Spinal cord (tissue), 10 donors: ENCODE measurements around the gene SMAD4. TPM values are rescaled to one million over a fixed set of nuclear protein-coding genes. Genes with fewer than 3 reads are reported as not detected.
"Not testable (repeated sequence)": the region's sequence is repeated elsewhere in the genome, so short reads cannot be mapped to it uniquely, and the experiment has no call there.

Source experiments
- DNase-seq, 6 donors: peaks; one replicate each; pipeline versions ENCODE4 v3.0.0 to v3.0.0-alpha.2; 2013 to 2015; ENCODE audit warnings: low spot score in 6 of 6, low read depth in 4 of 6
- H3K27ac ChIP-seq: one replicate; pipeline ENCODE4 v1.5.1; 2013; ENCODE audit warnings: low read depth, low read length, control low read depth
- H3K27me3 ChIP-seq: one replicate; pipeline ENCODE4 v1.6.1; 2013; ENCODE audit warnings: low read length; ENCODE audit not compliant: control insufficient read depth, insufficient read depth
- H3K36me3 ChIP-seq: one replicate; pipeline ENCODE4 v1.6.1; 2013; ENCODE audit warnings: low read length; ENCODE audit not compliant: control insufficient read depth, insufficient read depth
- H3K4me1 ChIP-seq: one replicate; pipeline ENCODE4 v1.6.1; 2013; ENCODE audit warnings: low read length; ENCODE audit not compliant: control insufficient read depth, insufficient read depth
- H3K4me3 ChIP-seq: one replicate; pipeline ENCODE4 v1.5.1; 2013; ENCODE audit warnings: low read depth, low read length, control low read depth
- H3K9me3 ChIP-seq: one replicate; pipeline ENCODE4 v1.6.1; 2013; ENCODE audit warnings: low read length; ENCODE audit not compliant: control insufficient read depth, insufficient read depth
- WGBS: methylation state at CpG from one replicate; pipeline ENCODE4 v1.1.5; 2013; ENCODE audit warnings: missing lambda C conversion rate; ENCODE audit not compliant: insufficient coverage; 5-methylcytosine and 5-hydroxymethylcytosine counted together
- polyA plus RNA-seq, 2 donors: library from polyadenylated mRNA; unstranded; fragments of 120-200 nt; gene quantifications; one replicate each; pipeline ENCODE4 v1.2.1, GENCODE V29; 2013; ENCODE audit not compliant: insufficient read length in 2 of 2
- total RNA-seq, 2 donors: library from RNA; depleted of rRNA in 1 of 2; stranded (reverse); fragments of 120-200 nt in 1 of 2; fragments of >200 nt in 1 of 2; gene quantifications; one replicate each; pipeline versions ENCODE4 v1.2.3 to v1.2.4, GENCODE V29; 2013 to 2014
- donor health status: healthy.

SMAD4 gene
- total and polyA plus RNA-seq, 4 donors = 76.5 to 129 (median 85.2) TPM

GRCh38 chr18:51098513-51098912 lies 68.5 kb downstream of the SMAD4 start:
- Histone ChIP-seq H3K4me3 (no peak overlapping the region), H3K4me1 (no peaks in the 10 kb centered on the region), H3K9me3 (peaks cover 2% of the 10 kb centered on the region), H3K36me3 (no peaks in the 10 kb centered on the region), H3K27me3 (no peaks in the 10 kb centered on the region), H3K27ac (no peak overlapping the region)
- no CpG with 5 or more reads among the region's 1 CpG for WGBS
- DNase-seq = no peak

- Histone ChIP-seq H3K4me1 (no peaks in the 10 kb centered on the region), H3K9me3 (peaks cover 2% of the 10 kb centered on the region), H3K4me3 (no peak overlapping the region), H3K27ac (no peak overlapping the region), H3K27me3 (no peaks in the 10 kb centered on the region), H3K36me3 (no peaks in the 10 kb centered on the region)
- WGBS = 98% methylated on average over 5 of the region's 8 CpGs
- no peak for DNase-seq
These were observed 70.5 kb downstream of the SMAD4 start for GRCh38 chr18:51100385-51101120.

GRCh38 chr18:51107082-51107481 lies 77.1 kb downstream of the SMAD4 start:
- H3K27ac ChIP-seq = no peak overlapping the region
- no peak for DNase-seq
- H3K27me3 ChIP-seq = no peaks in the 10 kb centered on the region
- H3K9me3 ChIP-seq = peaks cover 2% of the 10 kb centered on the region
- H3K4me3 ChIP-seq = no peak overlapping the region
- WGBS = 87% methylated on average over 5 of the region's 6 CpGs
- no peaks in the 10 kb centered on the region for H3K36me3 ChIP-seq
- peaks cover 10% of the 10 kb centered on the region for H3K4me1 ChIP-seq

DNA sequence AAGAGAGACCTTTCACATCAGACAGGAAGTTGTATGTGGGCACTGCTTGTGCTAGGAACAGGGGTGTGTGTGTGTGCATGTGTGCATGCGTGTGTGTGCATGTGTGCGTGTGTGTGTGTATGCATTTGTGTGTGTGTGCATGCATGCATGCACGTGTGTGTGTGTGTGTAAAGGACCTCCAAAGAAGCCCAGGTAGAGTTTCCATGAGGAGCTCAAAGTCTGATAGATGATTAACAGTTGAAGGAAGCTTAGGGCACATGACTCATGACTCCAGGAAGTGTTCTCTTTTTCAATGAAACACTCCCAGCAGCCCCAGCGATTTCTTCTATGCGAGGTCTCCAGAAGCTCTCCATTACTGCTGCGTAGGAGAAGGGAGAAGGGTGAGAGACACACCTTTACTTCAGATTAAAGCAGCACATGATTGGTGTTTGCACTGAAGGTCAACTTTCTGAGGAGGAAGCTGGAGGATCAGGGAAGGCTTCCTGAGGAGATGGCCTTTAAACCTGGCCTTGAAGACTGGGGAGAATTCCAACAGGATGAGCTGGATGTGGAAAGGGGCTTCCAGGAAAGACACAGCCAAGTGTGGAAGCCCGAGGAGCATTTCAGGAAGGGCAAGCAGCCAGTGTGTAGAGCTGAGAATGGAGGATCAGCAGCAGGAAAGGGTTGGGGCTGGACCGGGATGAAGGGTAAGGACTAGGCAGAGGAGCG lies 77.7 kb downstream of the SMAD4 start:
- no peaks in the 10 kb centered on the region for H3K36me3 ChIP-seq

DNA sequence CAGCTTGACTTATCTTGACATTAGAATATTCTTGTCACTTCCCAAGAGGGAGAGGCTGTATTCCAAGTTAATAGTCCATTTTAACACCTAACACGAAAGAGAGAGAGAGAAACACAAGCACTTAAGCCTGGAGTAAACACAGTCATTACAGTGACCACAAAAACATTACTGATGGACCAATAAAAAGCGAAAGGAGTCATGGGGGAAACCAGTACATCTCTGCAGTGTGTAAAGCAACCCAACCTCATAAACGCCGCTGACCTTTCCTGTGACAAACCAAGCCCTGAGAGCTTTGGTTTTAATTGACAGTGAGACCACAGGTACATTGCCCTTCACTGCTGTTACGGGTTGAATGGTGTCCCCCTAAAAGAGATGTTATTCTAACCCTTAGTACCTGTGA lies 78.3 kb downstream of the SMAD4 start:
- 74% methylated on average over 4 of the region's 5 CpGs for WGBS
- Histone ChIP-seq H3K4me3 (no peak overlapping the region), H3K36me3 (no peaks in the 10 kb centered on the region), H3K27ac (no peak overlapping the region), H3K27me3 (no peaks in the 10 kb centered on the region), H3K4me1 (peaks cover 10% of the 10 kb centered on the region), H3K9me3 (no peaks in the 10 kb centered on the region)
- DNase-seq = no peak

More for the DNA sequence above, 77.7 kb downstream of the SMAD4 start:
- no peak overlapping the region for H3K4me3 ChIP-seq
- H3K27ac ChIP-seq = no peak overlapping the region
- no peaks in the 10 kb centered on the region for H3K27me3 ChIP-seq
- H3K4me1 ChIP-seq = peaks cover 10% of the 10 kb centered on the region
- H3K9me3 ChIP-seq = peaks cover 2% of the 10 kb centered on the region
- no peak for DNase-seq
- WGBS = 84% methylated on average over 4 of the region's 9 CpGs

DNA sequence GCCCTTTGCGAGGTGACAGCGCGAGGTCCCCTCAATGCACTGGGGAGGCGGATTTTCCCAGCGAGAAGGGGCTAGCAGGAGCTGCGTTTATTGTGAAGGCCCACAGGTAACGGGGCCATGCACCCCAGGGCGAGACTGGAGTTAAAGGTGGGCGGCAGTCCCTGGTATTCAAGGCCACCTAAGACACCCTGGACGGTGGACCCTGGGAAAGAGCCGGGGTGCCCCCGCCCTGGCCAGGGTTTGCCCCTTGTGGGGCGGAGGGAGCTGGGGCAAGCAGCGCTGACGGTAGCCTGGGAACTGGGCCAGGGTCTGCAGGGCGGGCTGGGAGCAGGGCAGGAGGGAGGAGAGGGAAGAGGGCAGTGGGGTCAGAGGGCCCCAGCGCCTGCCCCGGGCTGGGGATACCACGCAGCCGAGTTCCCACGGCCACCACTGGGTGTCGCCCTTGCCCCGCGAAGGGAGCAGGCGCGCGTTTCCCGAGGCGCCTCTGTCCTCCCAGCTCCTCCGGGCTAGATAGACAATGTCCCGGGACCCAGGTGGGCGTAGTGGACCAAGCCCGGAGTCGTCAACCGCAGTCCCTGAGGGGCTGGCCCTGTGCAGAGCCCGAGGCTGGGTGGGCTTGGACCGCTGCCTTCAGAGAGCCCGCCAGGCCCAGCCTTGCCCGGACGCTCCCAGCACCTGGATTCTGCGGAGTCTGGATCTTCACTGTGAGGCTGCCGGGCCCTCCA lies 80.2 kb downstream of the SMAD4 start:
- WGBS = 40% methylated on average over 42 of the region's 42 CpGs
- peak in 3 of 6 donors; percentile 2 to 60 (median 57) for DNase-seq
- H3K27ac ChIP-seq = no peak overlapping the region
- no peaks in the 10 kb centered on the region for H3K27me3 ChIP-seq
- peaks cover 10% of the 10 kb centered on the region for H3K4me1 ChIP-seq
- H3K9me3 ChIP-seq = no peaks in the 10 kb centered on the region
- no peak overlapping the region for H3K4me3 ChIP-seq
- H3K36me3 ChIP-seq = no peaks in the 10 kb centered on the region

DNA sequence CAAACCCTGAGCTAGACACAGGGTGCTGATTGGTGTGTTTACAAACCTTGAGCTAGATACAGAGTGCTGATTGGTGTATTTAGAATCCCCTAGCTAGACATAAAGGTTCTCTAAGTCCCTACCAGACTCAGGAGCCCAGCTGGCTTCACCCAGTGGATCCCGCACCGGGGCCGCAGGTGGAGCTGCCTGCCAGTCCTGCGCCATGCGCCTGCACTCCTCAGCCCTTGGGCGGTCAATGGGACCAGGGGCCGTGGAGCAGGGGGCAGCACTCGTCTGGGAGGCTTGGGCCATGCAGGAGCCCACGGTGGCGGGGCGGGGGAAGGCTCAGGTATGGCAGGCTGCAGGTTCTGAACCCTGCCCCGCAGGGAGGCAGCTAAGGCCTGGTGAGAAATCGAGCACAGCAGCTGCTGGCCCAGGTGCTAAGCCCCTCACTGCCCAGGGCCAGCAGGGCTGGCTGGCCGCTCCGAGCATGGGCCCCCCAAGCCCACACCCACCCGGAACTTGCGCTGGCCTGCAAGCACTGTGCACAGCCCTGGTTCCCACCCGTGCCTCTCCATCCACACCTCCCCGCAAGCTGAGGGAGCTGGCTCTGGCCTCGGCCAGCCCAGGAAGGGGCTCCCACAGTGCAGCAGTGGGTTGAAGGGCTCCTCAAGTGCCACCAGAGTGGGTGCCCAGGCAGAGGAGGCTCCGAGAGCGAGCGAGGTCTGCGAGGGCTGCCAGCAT lies 81.8 kb downstream of the SMAD4 start:
- WGBS = 97% methylated on average over 22 of the region's 24 CpGs

GRCh38 chr18:51116996-51117395 lies 87.0 kb downstream of the SMAD4 start:
- 93% methylated on average over 19 of the region's 25 CpGs for WGBS
- H3K27ac ChIP-seq, DNase-seq, H3K36me3 ChIP-seq, H3K27me3 ChIP-seq, H3K9me3 ChIP-seq, H3K4me1 ChIP-seq, H3K4me3 ChIP-seq: not testable (repeated sequence)

More for the DNA sequence above, 81.8 kb downstream of the SMAD4 start:
- H3K4me3 ChIP-seq, H3K27me3 ChIP-seq, DNase-seq, H3K9me3 ChIP-seq, H3K36me3 ChIP-seq, H3K27ac ChIP-seq, H3K4me1 ChIP-seq: not testable (repeated sequence)

- H3K4me1 ChIP-seq, H3K9me3 ChIP-seq, H3K36me3 ChIP-seq, H3K4me3 ChIP-seq, DNase-seq, H3K27me3 ChIP-seq, H3K27ac ChIP-seq: not testable (repeated sequence)
- WGBS = 94% methylated on average over 11 of the region's 11 CpGs
These were observed 89.5 kb downstream of the SMAD4 start for GRCh38 chr18:51119561-51119960.
